ENCODE data around the gene CARD6.
"Not testable (repeated sequence)": the region's sequence is repeated elsewhere in the genome, so short reads cannot be mapped to it uniquely, and the experiment has no call there.

Gene CARD6

GRCh38 chr5:40828690-40829661 is 12.2 kb upstream of the CARD6 start:
- no peak for DNase-seq

DNA sequence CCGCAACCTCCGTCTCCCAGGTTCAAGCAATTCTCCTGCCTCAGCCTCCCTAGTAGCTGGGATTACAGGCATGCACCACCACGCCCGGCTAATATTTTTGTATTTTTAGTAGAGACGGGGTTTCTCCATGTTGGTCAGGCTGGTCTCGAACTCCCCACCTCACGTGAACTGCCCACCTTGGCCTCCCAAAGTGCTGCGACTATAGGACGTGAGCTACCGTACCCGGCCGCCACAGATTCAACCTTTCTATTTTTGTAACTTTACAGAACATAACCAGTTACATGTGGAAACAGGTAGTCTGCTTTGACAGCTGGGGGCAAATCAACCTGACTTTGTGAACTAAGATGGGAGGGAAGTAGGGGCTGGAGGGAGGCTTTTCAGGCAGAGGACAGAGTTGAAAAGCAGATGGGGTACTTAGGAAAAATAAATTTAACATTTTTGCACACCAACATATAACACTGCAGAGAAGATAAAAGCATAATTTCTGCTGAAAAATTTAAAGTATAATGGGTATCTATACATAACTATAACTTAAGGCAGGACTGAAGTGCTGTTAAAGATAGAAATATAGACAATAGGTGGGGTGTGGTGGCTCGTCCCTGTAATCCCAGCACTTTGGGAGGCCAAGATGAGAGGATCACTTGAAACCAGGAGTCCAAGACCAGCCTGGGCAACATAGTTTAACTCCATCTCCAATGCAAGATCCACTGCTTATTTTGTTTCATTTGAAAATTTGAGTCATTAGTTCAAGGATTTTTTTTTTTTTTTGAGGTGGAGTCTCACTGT is 11.2 kb upstream of the CARD6 start:
- DNase-seq = no peak

- no peak for DNase-seq
Observed at GRCh38 chr5:40831346-40832210, 9.6 kb upstream of the CARD6 start.

DNA sequence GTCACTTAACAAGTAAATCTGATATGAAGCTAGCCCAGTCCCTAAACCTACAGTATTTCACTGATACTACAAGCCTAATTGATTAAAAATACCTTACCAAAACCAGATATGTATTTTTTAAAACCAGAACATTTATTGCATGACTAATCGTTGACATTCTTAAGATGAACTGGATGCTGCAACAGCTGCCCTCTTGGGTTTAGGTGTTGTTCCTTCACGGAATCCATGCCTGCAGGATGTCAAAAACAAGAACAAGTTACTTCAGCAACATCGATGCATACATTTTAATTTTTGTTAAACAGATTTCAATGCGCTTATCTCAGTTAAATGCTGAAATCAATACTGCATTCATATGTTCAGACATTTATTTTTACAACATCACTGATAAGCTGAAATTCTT is 8.8 kb upstream of the CARD6 start:
- DNase-seq = no peak

GRCh38 chr5:40833712-40834229 is 7.4 kb upstream of the CARD6 start:
- no peak for DNase-seq

- no peak for DNase-seq
Observed at GRCh38 chr5:40834391-40834848, 6.7 kb upstream of the CARD6 start.

DNA sequence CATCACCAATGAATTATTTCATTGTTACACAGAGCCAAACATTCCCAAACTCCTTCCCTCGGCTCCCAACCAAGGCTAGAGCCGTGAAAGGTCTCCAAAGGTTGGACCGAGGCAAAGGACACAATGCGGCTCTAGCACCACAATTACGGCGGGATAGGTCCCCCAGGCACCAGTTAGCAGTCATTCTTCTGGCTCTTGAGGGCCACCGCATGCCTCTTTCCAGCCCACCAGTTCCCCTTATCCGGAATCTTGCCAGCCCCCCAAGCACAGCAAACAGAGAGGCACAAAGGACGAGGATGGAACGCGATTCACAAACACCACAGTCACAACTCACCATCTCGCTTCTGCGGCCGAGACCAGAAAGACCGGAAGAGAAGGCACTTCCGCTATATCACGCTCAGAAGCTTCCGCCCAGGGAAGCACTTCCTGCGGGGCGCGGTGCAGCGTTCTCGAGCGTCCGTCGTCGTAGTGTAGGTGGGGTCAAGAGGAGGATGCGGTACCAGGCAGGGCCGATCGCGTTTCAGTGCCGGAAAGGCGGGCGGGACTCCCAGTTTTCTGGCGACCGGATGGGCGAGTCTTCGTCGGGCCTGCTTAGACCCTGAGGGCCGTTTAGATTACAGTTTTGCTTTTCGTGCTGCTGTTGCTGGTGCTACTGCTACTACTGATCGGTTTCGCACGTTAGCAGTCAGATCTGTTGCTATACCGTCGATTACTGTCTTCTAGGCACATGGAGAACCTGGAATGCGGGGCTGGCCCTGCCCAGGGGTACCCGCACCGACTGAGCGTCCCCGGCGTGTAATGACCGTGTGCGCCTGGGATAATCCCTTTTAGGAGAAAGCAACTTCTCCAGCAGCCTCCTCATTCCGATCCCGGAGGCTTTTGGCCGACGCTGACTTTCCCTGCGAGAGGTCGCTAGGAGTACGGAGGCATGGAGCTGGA is 6.0 kb upstream of the CARD6 start, which contains the start of gene RPL37:
TSS of gene RPL37 (minus strand) at position 374 of the 939 bp plus-strand sequence. CDS start at position 337, 37 bp downstream.
- DNase-seq = peak; percentile 99

DNA sequence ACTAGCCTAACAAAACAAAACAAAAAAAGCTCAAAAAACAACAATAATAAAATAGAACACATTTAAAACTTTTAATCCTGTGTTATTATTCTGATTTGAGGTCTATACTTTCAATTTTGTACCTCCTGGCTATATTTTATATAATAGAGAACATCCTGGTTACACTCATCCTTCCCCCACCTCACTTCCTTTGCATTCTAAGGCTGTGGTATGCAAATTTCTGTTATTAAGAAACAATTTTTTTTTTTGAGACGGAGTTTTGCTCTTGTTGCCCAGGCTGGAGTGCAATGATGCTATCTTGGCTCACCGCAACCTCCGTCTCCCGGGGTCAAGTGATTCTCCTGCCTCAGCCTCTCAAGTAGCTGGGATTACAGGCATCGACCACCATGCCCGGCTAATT is 3.1 kb upstream of the CARD6 start:
- no peak for DNase-seq

GRCh38 chr5:40842351-40842750 is 1.2 kb downstream of the CARD6 start:
- no peak for DNase-seq

GRCh38 chr5:40844565-40844964 is 3.4 kb downstream of the CARD6 start:
- no peak for DNase-seq

DNA sequence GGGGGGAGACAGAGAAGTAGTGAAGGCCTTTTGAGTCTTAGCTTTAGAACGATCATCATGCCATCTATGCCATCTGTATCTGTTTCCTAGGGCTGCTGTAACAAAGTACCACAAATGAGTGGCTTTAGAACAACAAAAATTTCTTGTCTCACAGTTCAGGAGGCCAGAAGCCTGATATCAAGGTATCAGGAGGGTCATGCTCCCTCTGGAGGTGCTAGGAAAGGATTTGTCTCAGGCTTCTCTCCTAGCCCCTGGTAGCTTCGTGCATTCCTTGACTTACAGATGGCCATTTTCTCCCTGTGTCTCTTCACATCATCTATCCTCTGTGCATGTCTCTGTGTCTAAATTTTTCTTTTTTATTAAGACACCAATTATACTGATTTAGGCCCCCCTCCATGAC is 5.2 kb downstream of the CARD6 start:
- DNase-seq = no peak

DNA sequence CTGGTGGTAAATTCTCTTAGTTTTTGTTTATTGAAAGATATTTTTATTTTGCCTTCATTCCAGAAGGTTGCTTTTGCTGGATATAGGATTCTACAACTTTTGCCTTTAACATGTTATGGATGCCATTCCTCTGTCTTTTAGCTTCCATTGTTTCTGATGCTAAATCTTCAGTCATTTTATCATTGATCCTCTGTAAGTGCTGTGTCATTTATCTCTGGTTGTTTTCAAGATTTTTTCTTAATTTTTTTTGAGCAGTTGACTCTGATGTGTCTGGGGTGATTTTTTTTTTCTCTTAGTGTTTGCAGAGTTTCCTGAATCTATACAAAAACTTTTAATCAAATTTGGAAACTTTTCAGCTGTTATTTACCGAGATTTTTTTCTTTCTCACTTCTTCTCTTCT is 6.4 kb downstream of the CARD6 start:
- DNase-seq = no peak

- peak in 1 of 2 experiments; percentile 43 for DNase-seq
Observed at GRCh38 chr5:40853632-40854192, 12.5 kb downstream of the CARD6 start.

DNA sequence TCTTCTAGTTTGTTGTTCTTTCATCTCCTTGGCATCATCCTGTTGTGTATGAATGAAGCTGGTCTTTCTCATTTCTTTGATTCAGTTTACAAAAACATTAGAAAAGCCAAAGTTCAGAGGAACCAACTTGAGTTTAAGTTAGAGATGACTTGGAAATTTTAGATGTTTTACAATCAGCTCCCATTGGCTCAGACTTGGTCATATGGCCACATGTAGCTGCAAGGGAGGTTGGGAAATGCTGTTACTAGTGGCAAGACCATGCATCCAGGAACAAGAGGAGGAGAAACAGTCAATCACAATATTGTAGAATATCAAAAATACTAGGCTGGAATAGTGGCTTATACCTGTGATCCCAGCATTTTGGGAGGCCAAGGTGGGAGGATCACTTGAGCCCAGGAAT is 19.5 kb downstream of the CARD6 start:
- no peak for DNase-seq

DNA sequence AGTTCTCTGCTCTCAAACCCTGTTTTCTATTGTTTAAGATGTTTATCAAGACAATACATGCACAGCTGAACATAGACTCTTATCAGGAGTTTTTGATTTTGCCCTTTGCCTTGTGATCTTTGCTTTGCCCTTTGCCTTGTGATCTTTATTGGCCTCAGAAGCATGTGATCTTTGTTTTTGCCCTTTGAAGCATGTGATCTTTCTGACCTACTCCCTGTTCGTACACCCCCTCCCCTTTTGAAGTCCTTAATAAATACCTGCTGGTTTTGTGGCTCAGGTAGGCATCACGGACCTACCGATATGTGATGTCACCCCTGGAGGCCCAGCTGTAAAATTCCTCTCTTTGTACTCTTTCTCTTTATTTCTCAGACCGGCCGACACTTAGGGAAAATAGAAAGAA is 23.8 kb downstream of the CARD6 start:
- not testable (repeated sequence) for DNase-seq

DNA sequence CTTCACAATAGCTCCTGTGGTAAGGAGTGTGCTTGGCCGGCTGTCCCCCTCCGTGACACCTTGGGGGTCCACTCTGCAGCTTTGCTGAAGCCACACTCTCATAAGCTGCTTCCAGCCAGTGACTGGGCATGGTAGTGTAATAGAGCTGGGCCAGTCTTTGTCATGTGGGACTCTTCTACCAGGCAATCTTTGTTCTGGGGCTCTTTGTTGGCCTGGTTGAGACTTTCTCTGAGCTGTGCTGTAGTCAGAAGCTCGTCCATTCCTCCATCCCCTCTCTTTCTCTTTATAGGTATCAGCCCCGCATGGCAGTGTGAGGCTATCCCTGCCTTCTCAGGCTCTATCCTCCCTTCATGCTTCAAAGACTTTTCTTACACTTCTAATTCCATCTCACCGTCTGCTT is 25.7 kb downstream of the CARD6 start:
- no peak for DNase-seq

GRCh38 chr5:40869384-40869783 is 28.2 kb downstream of the CARD6 start:
- no peak for DNase-seq

GRCh38 chr5:40871177-40871576 is 30.0 kb downstream of the CARD6 start:
- no peak for DNase-seq

DNA sequence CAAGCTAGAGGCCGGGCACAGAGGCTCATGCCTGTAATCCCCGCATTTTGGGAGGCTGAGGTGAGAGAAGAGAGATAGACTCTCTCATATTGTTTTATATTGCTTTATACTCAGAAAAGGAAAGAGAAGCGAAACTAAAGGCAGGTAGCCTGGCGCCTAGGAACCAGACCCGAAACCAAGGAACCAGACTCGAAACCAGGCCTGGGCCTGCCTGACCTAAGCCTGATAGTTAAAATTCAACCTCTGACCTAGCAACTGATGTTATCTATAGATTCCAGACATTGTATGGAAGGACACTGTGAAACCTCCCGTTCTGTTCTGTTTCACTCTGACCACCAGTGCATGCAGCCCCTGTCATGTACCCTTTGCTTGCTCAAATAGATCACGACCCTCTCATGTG is 31.1 kb downstream of the CARD6 start:
- not testable (repeated sequence) for DNase-seq

DNA sequence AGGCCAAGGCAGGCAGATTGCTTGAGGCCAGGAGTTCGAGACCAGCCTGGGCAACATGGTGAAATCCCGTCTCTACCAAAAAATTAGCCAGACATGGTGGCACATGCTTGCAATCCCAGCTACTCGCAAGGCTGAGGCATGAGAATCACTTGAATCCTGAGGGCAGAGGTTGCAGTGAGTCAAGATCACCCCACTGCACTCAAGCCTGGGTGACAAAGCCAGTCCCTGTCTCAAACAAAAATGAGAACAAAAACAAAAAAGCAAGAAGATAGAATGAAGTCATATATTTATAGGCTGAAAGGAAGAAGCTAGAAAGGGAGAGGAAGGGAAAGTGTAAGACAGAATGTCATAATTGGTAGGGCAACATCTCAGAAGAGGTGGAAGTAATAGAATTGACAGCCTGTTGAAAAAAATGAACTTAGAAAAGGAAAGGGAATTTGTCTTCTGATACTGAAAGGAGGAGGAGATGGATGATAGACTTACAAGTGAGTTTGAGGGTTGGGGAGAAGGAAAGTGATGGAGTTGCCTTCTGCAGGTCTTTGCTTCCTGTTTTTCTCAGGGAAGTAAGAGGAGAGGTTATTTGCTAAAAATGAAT is 32.2 kb downstream of the CARD6 start:
- DNase-seq = no peak

DNA sequence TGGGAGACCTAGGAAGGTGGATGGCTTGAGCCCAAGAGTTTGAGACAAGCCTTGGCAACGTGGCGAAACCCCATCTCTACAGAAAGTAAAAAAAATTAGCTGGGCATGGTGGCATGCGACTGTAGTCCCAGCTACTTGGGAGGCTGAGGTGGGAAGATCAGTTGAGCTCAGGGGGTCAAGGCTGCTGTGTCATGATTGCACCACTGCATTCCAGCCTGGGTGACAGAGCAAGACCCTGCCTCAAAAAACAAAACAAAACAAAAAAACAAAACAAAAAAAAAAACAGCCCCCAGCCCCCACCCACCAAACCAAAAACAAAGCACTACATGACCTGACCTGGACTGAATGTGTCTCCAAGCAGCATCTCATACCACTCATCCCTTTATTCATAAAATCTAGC is 34.8 kb downstream of the CARD6 start:
- DNase-seq = no peak

Measured in SHP77 (cell line).